ENCODE data around the gene NMUR2. TPM values are rescaled to one million over a fixed set of nuclear protein-coding genes. Genes with fewer than 3 reads are reported as not detected.

NMUR2 gene
- total RNA-seq, 4 donors from 2014 or later: not detected

- TF ChIP-seq CTCF (IDR thresholded peaks at IDR 0.05): no peak
- no peak for ATAC-seq (ENCODE audit: low FRiP score)
- no peak for DNase-seq (ENCODE audit: low spot score)
Observed at GRCh38 chr5:152393441-152393840, 11.6 kb downstream of the NMUR2 start.

- no peak for DNase-seq (ENCODE audit: low spot score)
- no peak for ATAC-seq (ENCODE audit: low FRiP score)
Observed at GRCh38 chr5:152389208-152389849, 15.8 kb downstream of the NMUR2 start.

GRCh38 chr5:152388610-152389009 is 16.5 kb downstream of the NMUR2 start:
- ATAC-seq (ENCODE audit: low FRiP score) (no peak), DNase-seq (ENCODE audit: low spot score) (no peak)
- TF ChIP-seq CTCF (IDR thresholded peaks at IDR 0.05): no peak

More at GRCh38 chr5:152389208-152389849, 15.8 kb downstream of the NMUR2 start:
- TF ChIP-seq CTCF (IDR thresholded peaks at IDR 0.05): no peak

GRCh38 chr5:152380415-152381123 is 24.5 kb downstream of the NMUR2 start:
- TF ChIP-seq CTCF (IDR thresholded peaks at IDR 0.05): no peak
- DNase-seq (ENCODE audit: low spot score) (no peak), ATAC-seq (ENCODE audit: low FRiP score) (no peak)

GRCh38 chr5:152379331-152379730 is 25.7 kb downstream of the NMUR2 start:
- no peak for ATAC-seq (ENCODE audit: low FRiP score)
- no peak for TF ChIP-seq CTCF (IDR thresholded peaks at IDR 0.05)
- DNase-seq (ENCODE audit: low spot score): no peak

- no peak for TF ChIP-seq CTCF (IDR thresholded peaks at IDR 0.05)
- DNase-seq (ENCODE audit: low spot score): no peak
- ATAC-seq (ENCODE audit: low FRiP score): peak; percentile 66
Observed at GRCh38 chr5:152378730-152379129, 26.3 kb downstream of the NMUR2 start.

- DNase-seq (ENCODE audit: low spot score) (no peak), ATAC-seq (ENCODE audit: low FRiP score) (no peak)
- TF ChIP-seq CTCF (IDR thresholded peaks at IDR 0.05): no peak
Observed at GRCh38 chr5:152376886-152377285, 28.2 kb downstream of the NMUR2 start.

All from omental fat pad (tissue), 4 donors.